Esophagus mucosa (tissue), 1 donor: Measurements from ENCODE around the gene MEP1B. TPM values are rescaled to one million over a fixed set of nuclear protein-coding genes. Genes with fewer than 3 reads are reported as not detected.
A peak's percentile ranks its signal among the peaks of the same experiment; 100 is the strongest.
"Not testable (repeated sequence)": the region's sequence is repeated elsewhere in the genome, so short reads cannot be mapped to it uniquely, and the experiment has no call there.

Experiments used
- ATAC-seq: fragments of 200-7000 bp; cut with Tn5 transposase; one replicate; pipeline ENCODE4 v1.9.1; 2020
- total RNA-seq: library from RNA; stranded (reverse); gene quantifications from one replicate; pipeline ENCODE4 v1.2.4, GENCODE V29; 2023
- donor health status: DM: yes; HTN: yes; CAD: no.

Gene MEP1B
- total RNA-seq, 1 donor from 2014 or later: not detected

- ATAC-seq: no peak
Observed at GRCh38 chr18:32209685-32210445, 20.0 kb downstream of the MEP1B start.

GRCh38 chr18:32213693-32214092 lies 23.9 kb downstream of the MEP1B start:
- no peak for ATAC-seq

GRCh38 chr18:32216390-32216789 lies 26.6 kb downstream of the MEP1B start:
- no peak for ATAC-seq

- ATAC-seq: no peak
Observed at GRCh38 chr18:32219431-32220018, 29.7 kb downstream of the MEP1B start.

GRCh38 chr18:32233348-32233747 lies 43.5 kb downstream of the MEP1B start:
- ATAC-seq: not testable (repeated sequence)

GRCh38 chr18:32237049-32237448 lies 47.2 kb downstream of the MEP1B start:
- no peak for ATAC-seq

GRCh38 chr18:32238635-32239268 lies 48.9 kb downstream of the MEP1B start:
- ATAC-seq: no peak

- no peak for ATAC-seq
Observed at GRCh38 chr18:32242395-32242794, 52.6 kb downstream of the MEP1B start.

- no peak for ATAC-seq
Observed at GRCh38 chr18:32243358-32243757, 53.5 kb downstream of the MEP1B start.

GRCh38 chr18:32244881-32245280 lies 55.0 kb downstream of the MEP1B start:
- ATAC-seq: no peak

GRCh38 chr18:32249147-32249929 lies 59.5 kb downstream of the MEP1B start:
- ATAC-seq: no peak

GRCh38 chr18:32251466-32251865 lies 61.6 kb downstream of the MEP1B start:
- ATAC-seq: no peak

- no peak for ATAC-seq
Observed at GRCh38 chr18:32252141-32252860, 62.5 kb downstream of the MEP1B start.

- ATAC-seq: no peak
Observed at GRCh38 chr18:32255570-32255969, 65.7 kb downstream of the MEP1B start.

- no peak for ATAC-seq
Observed at GRCh38 chr18:32257084-32257785, 67.4 kb downstream of the MEP1B start.

- ATAC-seq: no peak
Observed at GRCh38 chr18:32258148-32258547, 68.3 kb downstream of the MEP1B start.

GRCh38 chr18:32258558-32259204 lies 68.8 kb downstream of the MEP1B start:
- no peak for ATAC-seq

- no peak for ATAC-seq
Observed at GRCh38 chr18:32259553-32259952, 69.7 kb downstream of the MEP1B start.

GRCh38 chr18:32261003-32261402 lies 71.2 kb downstream of the MEP1B start:
- peak; percentile 29 for ATAC-seq

- ATAC-seq: no peak
Observed at GRCh38 chr18:32262092-32262491, 72.3 kb downstream of the MEP1B start.

- no peak for ATAC-seq
Observed at GRCh38 chr18:32264401-32264800, 74.6 kb downstream of the MEP1B start.
